T-helper 9 cell (primary cell): Measurements from ENCODE around the gene RPS6KA2.

ENCODE experiments used
- DNase-seq: peaks from one replicate; pipeline ENCODE4 v3.0.0-alpha.2; 2020
- total RNA-seq, 2 donors: gene quantifications; one replicate each; lab custom pipeline; 2026; lab: John Stamatoyannopoulos, UW

RPS6KA2 gene
- total RNA-seq = 8.0 to 21.7 reads per million in 2 donors

- DNase-seq = peak; percentile 99
Measured at GRCh38 chr6:166627033-166627874, at the start of gene RPS6KA2. RPS6KA2 (minus strand) TSS chr6:166627251; CDS start chr6:166627019, 232 bp downstream.

GRCh38 chr6:166676270-166676860 is 49.3 kb upstream of the RPS6KA2 start:
- DNase-seq = no peak

- no peak for DNase-seq
Measured at GRCh38 chr6:166675736-166676135, 48.7 kb upstream of the RPS6KA2 start.

- DNase-seq = no peak
Measured at GRCh38 chr6:166673309-166673708, 46.3 kb upstream of the RPS6KA2 start.

GRCh38 chr6:166672624-166673206 is 45.7 kb upstream of the RPS6KA2 start:
- no peak for DNase-seq

GRCh38 chr6:166672146-166672545 is 45.1 kb upstream of the RPS6KA2 start:
- no peak for DNase-seq

- DNase-seq = no peak
Measured at GRCh38 chr6:166671434-166672081, 44.5 kb upstream of the RPS6KA2 start.

- no peak for DNase-seq
Measured at GRCh38 chr6:166670894-166671293, 43.8 kb upstream of the RPS6KA2 start.

- no peak for DNase-seq
Measured at GRCh38 chr6:166670013-166670412, 43.0 kb upstream of the RPS6KA2 start.

- DNase-seq = no peak
Measured at GRCh38 chr6:166667796-166668610, 41.0 kb upstream of the RPS6KA2 start.

- DNase-seq = no peak
Measured at GRCh38 chr6:166664135-166664534, 37.1 kb upstream of the RPS6KA2 start.

GRCh38 chr6:166663568-166663967 is 36.5 kb upstream of the RPS6KA2 start:
- DNase-seq = no peak

GRCh38 chr6:166662690-166663089 is 35.6 kb upstream of the RPS6KA2 start:
- DNase-seq = no peak

GRCh38 chr6:166661327-166662085 is 34.5 kb upstream of the RPS6KA2 start:
- no peak for DNase-seq

- no peak for DNase-seq
Measured at GRCh38 chr6:166660157-166660688, 33.2 kb upstream of the RPS6KA2 start.

- no peak for DNase-seq
Measured at GRCh38 chr6:166659581-166659980, 32.5 kb upstream of the RPS6KA2 start.

GRCh38 chr6:166658792-166659150 is 31.7 kb upstream of the RPS6KA2 start:
- no peak for DNase-seq

GRCh38 chr6:166658115-166658791 is 31.2 kb upstream of the RPS6KA2 start:
- no peak for DNase-seq

GRCh38 chr6:166657531-166657930 is 30.5 kb upstream of the RPS6KA2 start:
- no peak for DNase-seq

GRCh38 chr6:166656230-166657151 is 29.4 kb upstream of the RPS6KA2 start:
- no peak for DNase-seq
